Stimulated activated CD8-positive, alpha-beta memory T cell treated with anti-CD3 and anti-CD28 coated beads, Interleukin-4, amount 100 ng/mL, for 4 hours (primary cell): Measurements from ENCODE around the gene FBXL2.

Experiments
- DNase-seq, 2 donors: peaks; one replicate each; pipeline ENCODE4 v3.0.0-alpha.2; 2020; ENCODE audit warnings: low read depth in 2 of 2, low spot score in 1 of 2

Gene FBXL2, protein sequence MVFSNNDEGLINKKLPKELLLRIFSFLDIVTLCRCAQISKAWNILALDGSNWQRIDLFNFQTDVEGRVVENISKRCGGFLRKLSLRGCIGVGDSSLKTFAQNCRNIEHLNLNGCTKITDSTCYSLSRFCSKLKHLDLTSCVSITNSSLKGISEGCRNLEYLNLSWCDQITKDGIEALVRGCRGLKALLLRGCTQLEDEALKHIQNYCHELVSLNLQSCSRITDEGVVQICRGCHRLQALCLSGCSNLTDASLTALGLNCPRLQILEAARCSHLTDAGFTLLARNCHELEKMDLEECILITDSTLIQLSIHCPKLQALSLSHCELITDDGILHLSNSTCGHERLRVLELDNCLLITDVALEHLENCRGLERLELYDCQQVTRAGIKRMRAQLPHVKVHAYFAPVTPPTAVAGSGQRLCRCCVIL

GRCh38 chr3:33277193-33277882, at the start of gene FBXL2:
TSS of gene FBXL2 (plus strand) at chr3:33277442. CDS start at chr3:33277513, 71 bp downstream.
- no peak for DNase-seq

DNA sequence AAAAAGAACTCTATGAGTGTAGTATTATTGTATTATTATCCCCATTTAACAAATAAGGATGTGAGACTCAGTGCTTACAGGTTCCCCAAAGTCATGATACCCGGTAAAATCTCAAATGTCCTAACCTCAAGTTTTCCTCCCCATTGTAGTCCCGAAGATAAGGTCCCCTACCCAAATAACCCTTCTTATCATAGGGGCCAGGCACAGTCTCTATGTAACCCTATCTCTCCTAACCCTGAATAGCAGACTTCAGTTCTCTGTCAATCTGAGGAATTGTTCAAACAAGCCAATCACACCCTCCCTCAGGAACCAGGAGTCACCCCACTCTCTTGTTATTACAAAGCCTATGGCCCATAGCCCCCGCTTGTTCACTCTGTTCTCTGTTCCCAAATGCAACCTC, 48.2 kb upstream of the FBXL2 start:
- no peak for DNase-seq

DNA sequence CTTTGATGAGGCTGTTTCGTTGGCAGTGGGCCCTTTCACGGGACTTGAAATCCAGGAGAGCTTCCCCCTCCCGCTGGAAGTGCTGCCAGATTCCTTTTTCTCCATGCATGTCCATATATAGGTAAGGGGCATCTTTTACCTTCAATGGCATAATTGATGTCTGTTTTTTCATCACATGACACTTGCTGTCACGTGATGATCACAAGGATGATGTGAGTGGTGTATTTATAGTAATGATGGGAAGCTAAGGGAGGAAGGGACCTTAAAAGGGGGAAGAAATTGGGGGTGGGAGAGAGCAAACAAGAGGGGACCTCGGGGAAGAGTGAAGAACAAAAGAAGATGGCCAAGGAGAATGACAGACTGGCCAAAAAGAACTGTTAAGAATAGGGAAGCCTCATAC, 47.3 kb upstream of the FBXL2 start:
- DNase-seq: no peak

DNA sequence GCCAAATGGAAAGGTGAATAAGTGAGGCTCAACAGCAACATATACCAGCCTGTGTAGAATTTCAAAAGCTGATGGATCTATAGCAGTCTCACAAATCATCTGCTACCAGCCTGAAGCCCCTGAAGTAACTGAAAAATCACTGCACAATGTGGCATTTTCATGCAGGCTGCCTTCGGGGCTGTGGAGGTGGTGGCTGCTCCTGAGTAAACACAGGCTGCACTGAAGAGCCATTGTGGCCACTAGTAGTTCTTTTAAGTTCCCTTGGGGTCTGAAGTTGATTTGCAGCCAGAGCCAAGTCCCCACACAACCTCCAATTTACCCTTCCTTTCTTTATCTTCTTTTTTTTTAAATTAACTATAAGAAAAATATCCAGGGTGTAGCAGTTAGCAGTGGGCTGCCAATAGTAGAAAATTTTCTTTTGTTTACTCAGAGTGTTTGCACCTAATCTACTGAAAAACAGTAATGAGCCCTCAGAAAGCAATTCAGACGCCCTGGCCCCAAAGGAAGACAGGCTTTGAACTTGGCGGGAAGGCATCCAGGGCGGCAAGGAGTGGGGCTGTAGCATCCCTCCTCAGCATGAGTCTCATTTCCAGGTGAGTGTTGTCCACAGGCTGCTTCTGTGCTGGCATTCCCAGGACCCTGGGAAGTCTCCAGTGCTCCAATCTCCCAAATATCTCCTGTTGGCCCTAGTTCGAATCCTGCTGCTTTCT, 45.3 kb upstream of the FBXL2 start:
- no peak for DNase-seq

- no peak for DNase-seq
These were observed 43.4 kb upstream of the FBXL2 start for GRCh38 chr3:33233884-33234283.

DNA sequence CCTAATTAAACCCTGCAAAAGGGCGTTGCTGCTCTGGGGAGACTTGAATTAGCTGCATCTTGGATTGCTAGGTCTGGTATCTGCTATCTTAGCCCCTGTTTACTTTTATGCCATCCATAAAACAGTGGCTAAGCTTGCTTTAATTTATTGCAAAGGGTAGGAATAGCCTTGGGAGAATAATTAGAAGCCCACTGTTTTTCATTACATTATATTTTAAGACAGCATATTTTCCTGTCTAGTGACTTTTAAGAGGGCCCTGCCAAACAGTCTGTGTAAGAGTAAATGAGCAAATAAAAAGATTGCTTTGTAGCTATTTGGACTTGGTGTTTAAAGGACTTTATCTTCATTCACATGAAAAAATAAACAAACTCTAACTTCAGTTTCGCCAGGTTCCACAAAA, 41.2 kb upstream of the FBXL2 start:
- DNase-seq: no peak

- no peak for DNase-seq
These were observed 39.8 kb upstream of the FBXL2 start for GRCh38 chr3:33237439-33237838.

DNA sequence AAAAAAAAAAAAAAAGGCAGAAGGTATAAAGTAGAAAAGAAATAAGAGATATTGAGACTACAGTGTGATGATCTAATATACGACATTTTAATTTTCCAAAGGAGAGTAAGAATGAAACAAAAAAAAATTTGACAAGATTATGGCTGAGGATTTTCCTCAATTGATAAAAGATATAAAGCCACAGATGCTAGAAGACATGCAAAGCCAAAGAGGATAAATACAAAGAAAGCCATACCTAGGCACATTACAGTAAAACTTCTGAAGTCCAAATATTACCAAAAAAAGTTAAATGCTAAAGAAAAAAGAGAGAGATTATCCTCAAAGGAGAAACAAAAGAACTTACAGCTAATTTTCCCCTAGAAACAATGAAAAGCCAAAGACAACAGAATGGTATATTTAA, 38.3 kb upstream of the FBXL2 start:
- no peak for DNase-seq

DNA sequence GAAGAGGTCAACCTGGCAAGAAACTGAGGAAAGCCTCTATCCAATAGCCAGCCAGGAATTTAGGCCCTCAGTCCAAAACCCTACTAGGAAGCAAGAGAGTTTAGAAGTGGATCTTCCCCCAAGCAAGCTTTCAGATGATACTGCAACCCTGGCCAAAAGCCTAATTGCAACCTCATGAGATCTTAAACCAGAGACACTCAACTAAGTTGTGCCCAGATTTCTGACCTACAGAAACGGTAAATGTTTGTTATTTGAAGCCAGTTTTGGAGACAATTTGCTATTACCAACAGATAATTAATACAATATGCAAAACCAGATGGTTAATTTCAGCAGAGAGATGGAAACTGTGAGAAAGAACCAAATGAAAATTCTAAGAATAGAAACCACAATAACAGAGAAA, 37.0 kb upstream of the FBXL2 start:
- no peak for DNase-seq

- no peak for DNase-seq
These were observed 30.5 kb upstream of the FBXL2 start for GRCh38 chr3:33246786-33247185.

- no peak for DNase-seq
These were observed 26.5 kb upstream of the FBXL2 start for GRCh38 chr3:33250712-33251111.

DNA sequence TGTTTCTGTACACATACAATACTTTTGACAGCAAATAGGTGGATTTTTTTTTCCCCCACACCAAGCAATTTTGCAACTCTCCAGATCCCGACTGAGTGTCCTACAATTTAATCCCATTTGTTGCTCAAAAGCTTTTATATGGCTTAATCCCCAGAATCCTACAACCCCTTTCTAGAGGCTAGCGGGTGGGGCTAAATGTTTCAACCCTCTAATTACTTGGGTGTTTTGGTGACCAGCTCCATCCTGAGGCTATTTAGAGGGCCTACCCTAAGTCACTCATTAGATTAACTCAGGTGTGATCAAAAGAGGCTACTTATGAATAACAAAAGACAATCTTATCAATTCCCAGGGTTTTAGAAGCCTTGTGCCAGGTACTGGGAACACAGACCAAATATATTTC, 21.0 kb upstream of the FBXL2 start:
- no peak for DNase-seq

DNA sequence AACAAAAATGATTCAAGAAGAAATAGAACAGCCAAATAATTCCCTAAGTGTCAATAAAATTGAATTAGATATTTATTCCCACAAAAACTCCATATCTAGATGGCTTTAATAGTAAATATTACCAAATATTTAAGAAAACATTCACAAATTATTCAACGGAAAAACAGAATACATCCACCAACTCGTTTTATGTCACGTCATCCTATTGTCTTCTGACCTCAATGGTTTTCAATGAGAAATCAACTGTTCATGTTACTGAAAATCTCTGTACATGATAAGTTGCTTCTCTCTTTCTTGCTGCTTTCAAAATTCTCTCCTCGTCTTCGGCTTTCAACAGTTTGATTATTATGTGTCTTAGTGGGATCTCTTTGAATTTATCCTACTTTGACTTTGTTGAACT, 17.1 kb upstream of the FBXL2 start:
- no peak for DNase-seq

DNA sequence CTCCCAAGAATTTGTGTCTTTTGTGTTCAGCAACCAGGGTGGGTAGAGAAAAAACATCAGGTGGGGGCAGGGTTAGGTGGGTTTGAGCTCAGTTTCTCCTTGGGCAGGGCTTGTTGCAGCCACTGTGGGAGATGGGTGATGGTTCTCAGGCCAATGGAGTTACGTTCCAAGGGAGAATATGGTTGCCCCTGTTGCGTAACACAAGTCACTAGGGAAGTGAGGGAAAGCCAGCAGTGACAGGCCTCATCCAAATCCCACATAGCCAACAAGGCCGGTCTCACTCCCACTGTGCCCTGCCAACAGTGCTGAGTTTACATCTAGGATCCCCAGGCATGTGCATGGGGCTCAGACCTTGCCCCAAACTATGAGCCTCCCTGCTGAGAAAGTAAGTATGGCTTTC, 7.9 kb upstream of the FBXL2 start:
- no peak for DNase-seq

GRCh38 chr3:33271324-33271723, 5.9 kb upstream of the FBXL2 start:
- no peak for DNase-seq

- DNase-seq: no peak
These were observed 3.6 kb upstream of the FBXL2 start for GRCh38 chr3:33273628-33274027.

DNA sequence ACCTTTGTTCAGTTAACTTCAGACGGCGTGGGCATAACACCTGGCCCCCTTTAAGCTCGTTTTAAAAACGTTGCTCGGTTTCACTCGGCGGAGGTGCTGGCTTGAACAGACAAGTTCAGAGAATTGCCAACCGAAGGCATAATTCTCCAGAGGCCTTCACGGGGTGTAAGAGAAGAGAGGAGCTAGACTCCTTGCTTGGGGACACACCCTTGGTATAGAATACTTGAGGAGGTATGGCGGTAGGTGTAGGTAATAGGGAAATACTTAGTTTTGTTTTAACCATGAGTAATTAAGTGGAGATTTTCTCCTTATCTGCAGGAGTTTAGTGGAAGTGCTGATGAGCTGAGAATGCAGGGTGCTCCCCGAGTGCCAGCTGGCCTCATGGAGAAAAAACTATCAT, 921 bp downstream of the FBXL2 start:
- no peak for DNase-seq

- DNase-seq: no peak
These were observed 10.5 kb downstream of the FBXL2 start for GRCh38 chr3:33287672-33288282.

GRCh38 chr3:33299395-33300081, 22.3 kb downstream of the FBXL2 start:
- no peak for DNase-seq

DNA sequence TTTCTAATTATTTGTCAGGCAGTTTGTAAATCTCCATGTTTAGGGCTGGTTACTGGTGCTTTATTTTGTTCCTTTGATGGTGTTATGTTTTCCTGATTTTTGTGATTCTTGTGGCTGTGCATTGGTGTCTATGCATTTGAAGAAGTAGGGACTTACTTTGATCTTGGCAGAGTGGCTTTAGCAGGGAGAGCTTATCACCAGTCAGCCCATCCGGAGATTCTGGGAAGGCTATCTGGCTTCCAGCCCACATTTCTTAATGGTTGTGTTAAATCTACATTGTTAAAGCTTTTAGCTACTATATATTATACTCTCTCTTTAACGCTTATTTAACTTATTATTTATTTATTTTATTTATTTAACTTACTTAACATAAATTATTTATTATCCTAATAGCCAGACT, 35.1 kb downstream of the FBXL2 start:
- no peak for DNase-seq

DNA sequence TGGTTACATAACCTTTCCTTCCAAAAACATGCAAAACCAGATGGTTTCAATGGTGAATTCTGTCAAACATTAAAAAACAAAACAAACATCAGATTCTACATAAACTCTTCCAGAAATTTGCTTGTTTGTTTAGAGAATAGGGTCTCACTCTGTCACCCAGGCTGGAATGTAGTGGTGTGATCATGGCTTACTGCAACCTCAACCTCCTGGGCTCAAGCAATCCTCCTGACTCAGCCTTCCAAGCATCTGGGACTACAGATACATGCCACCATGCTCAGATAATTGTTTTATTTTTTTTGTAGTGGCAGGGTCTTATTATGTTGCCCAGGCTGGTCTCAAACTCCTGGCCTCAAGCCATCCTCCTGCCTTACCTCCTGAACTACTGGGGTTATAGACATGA, 36.1 kb downstream of the FBXL2 start:
- DNase-seq: no peak
